ENCODE results near the gene MAN1A1. TPM values are rescaled to one million over a fixed set of nuclear protein-coding genes. Genes with fewer than 3 reads are reported as not detected.

MAN1A1 gene
- polyA plus RNA-seq, 1 donor from 2014 or later = 4.6 TPM

- H3F3A ChIP-seq (ENCODE audit: insufficient read depth, low read length, poor library complexity, severe bottlenecking) = no peaks in the 10 kb centered on the region
- no peaks in the 10 kb centered on the region for H3K36me3 ChIP-seq (ENCODE audit: insufficient read depth, low read length)
- H3K9me2 ChIP-seq (ENCODE audit: insufficient read depth, low read length) = no peaks in the 10 kb centered on the region
- H3K4me2 ChIP-seq (ENCODE audit: low read length) = no peak overlapping the region
- H3K79me2 ChIP-seq (replicated peaks; ENCODE audit: insufficient read depth, low read length) = no peaks in the 10 kb centered on the region
- no peaks in the 10 kb centered on the region for H3K9me3 ChIP-seq (ENCODE audit: low read length)
- no peaks in the 10 kb centered on the region for H3K27me3 ChIP-seq (ENCODE audit: insufficient read depth, low read depth, low read length)
- no peak overlapping the region for H3K27ac ChIP-seq (ENCODE audit: low read length)
- no peak overlapping the region for H3K4me3 ChIP-seq (ENCODE audit: low read length)
- no peak overlapping the region for H3K9ac ChIP-seq (ENCODE audit: low read length)
- no peak for TF ChIP-seq SMC3 (conservative IDR thresholded peaks at IDR 0.05; ENCODE audit: poor library complexity)
- no peak for TF ChIP-seq MXI1 (conservative IDR thresholded peaks at IDR 0.05; ENCODE audit: poor library complexity, severe bottlenecking)
- no peak for TF ChIP-seq EP300 (conservative IDR thresholded peaks at IDR 0.05; ENCODE audit: poor library complexity, severe bottlenecking)
- TF ChIP-seq REST (IDR thresholded peaks at IDR 0.05; ENCODE audit: borderline replicate concordance) = no peak
- TF ChIP-seq POLR2AphosphoS5 (IDR thresholded peaks at IDR 0.05) = no peak
- TF ChIP-seq CTCF (IDR thresholded peaks at IDR 0.05; ENCODE audit: poor library complexity, severe bottlenecking) = no peak
- no peak for TF ChIP-seq EZH2 (IDR thresholded peaks at IDR 0.05; ENCODE audit: borderline replicate concordance, insufficient read depth, low read length, poor library complexity, severe bottlenecking)
- no peak for TF ChIP-seq RAD21 (conservative IDR thresholded peaks at IDR 0.05)
- TF ChIP-seq TAF1 (IDR thresholded peaks at IDR 0.05; ENCODE audit: low read depth) = no peak
- no peaks in the 10 kb centered on the region for H4K20me1 ChIP-seq (ENCODE audit: insufficient read depth)
- H2AFZ ChIP-seq (ENCODE audit: low read depth, low read length) = no peak overlapping the region
These were observed 42.5 kb downstream of the MAN1A1 start for GRCh38 chr6:119307056-119307455.

GRCh38 chr6:119306396-119306968 lies 43.1 kb downstream of the MAN1A1 start:
- TF ChIP-seq REST (IDR thresholded peaks at IDR 0.05; ENCODE audit: borderline replicate concordance) (no peak), EZH2 (IDR thresholded peaks at IDR 0.05; ENCODE audit: borderline replicate concordance, insufficient read depth, low read length, poor library complexity, severe bottlenecking) (no peak)
- H3K9me3 ChIP-seq (ENCODE audit: low read length) = no peaks in the 10 kb centered on the region
- no peak overlapping the region for H3K27ac ChIP-seq (ENCODE audit: low read length)

More at GRCh38 chr6:119306396-119306968, 43.1 kb downstream of the MAN1A1 start:
- Histone ChIP-seq H3K9me2 (ENCODE audit: insufficient read depth, low read length) (no peaks in the 10 kb centered on the region), H3K79me2 (replicated peaks; ENCODE audit: insufficient read depth, low read length) (no peaks in the 10 kb centered on the region), H3K4me2 (ENCODE audit: low read length) (no peak overlapping the region), H3K27me3 (ENCODE audit: insufficient read depth, low read depth, low read length) (no peaks in the 10 kb centered on the region), H3K9ac (ENCODE audit: low read length) (no peak overlapping the region), H2AFZ (ENCODE audit: low read depth, low read length) (no peak overlapping the region), H3K4me3 (ENCODE audit: low read length) (no peak overlapping the region), H3K36me3 (ENCODE audit: insufficient read depth, low read length) (no peaks in the 10 kb centered on the region), H3F3A (ENCODE audit: insufficient read depth, low read length, poor library complexity, severe bottlenecking) (no peaks in the 10 kb centered on the region), H4K20me1 (ENCODE audit: insufficient read depth) (no peaks in the 10 kb centered on the region)

Measured in neural cell (in vitro differentiated cells).